Endodermal cell (in vitro differentiated cells): ENCODE measurements around the gene AQP5. TPM values are rescaled to one million over a fixed set of nuclear protein-coding genes. Genes with fewer than 3 reads are reported as not detected.

Experiments used
- DNase-seq: peaks from one replicate; pipeline ENCODE4 v3.0.0-alpha.2; 2017
- H3K27ac ChIP-seq: 2 replicates; pipeline ENCODE4 v1.5.1; 2013; ENCODE audit warnings: mild to moderate bottlenecking, low read depth, low read length, moderate library complexity
- H3K27me3 ChIP-seq: 2 replicates; pipeline ENCODE4 v1.6.1; 2013; ENCODE audit warnings: mild to moderate bottlenecking, low read length, moderate library complexity; ENCODE audit not compliant: insufficient read depth, control insufficient read depth, poor library complexity, severe bottlenecking
- H3K36me3 ChIP-seq: 2 replicates; pipeline ENCODE4 v1.7.0; 2013; ENCODE audit warnings: mild to moderate bottlenecking, low read length, moderate library complexity; ENCODE audit not compliant: control insufficient read depth, insufficient read depth
- H3K4me1 ChIP-seq: one replicate; pipeline ENCODE4 v1.7.0; 2013; ENCODE audit warnings: low read length; ENCODE audit not compliant: control insufficient read depth, insufficient read depth
- H3K4me3 ChIP-seq: 2 replicates; pipeline ENCODE4 v1.5.1; 2013; ENCODE audit warnings: mild to moderate bottlenecking, low read length, moderate library complexity
- H3K9ac ChIP-seq: 2 replicates; pipeline ENCODE4 v1.6.1; 2013; ENCODE audit warnings: mild to moderate bottlenecking, low read length, moderate library complexity; ENCODE audit not compliant: poor library complexity, severe bottlenecking; ENCODE audit errors: extremely low read depth
- H3K9me3 ChIP-seq: 2 replicates; pipeline ENCODE4 v1.6.1; 2013; ENCODE audit warnings: mild to moderate bottlenecking, low read length, moderate library complexity; ENCODE audit not compliant: control insufficient read depth
- H3K27ac Mint-ChIP-seq: 2 replicates; pipeline ENCODE4 v1.8.0; 2020; ENCODE audit warnings: mixed read lengths
- H3K27me3 Mint-ChIP-seq: 2 replicates; pipeline ENCODE4 v1.8.0; 2021; ENCODE audit warnings: mild to moderate bottlenecking, mixed read lengths; ENCODE audit not compliant: insufficient read depth
- H3K36me3 Mint-ChIP-seq: 2 replicates; pipeline ENCODE4 v1.8.0; 2020; ENCODE audit warnings: low read depth, mixed read lengths
- H3K4me1 Mint-ChIP-seq: 2 replicates; pipeline ENCODE4 v1.8.0; 2020; ENCODE audit warnings: mixed read lengths
- H3K4me3 Mint-ChIP-seq: 2 replicates; pipeline ENCODE4 v1.8.0; 2020; ENCODE audit warnings: mild to moderate bottlenecking, moderate library complexity, mixed read lengths
- H3K9me3 Mint-ChIP-seq: 2 replicates; pipeline ENCODE4 v1.8.0; 2020; ENCODE audit warnings: mild to moderate bottlenecking, mixed read lengths
- WGBS, 2 experiments: methylation state at CpG; one replicate each; pipeline versions ENCODE4 v1.1.5 to v1.1.7; 2013; ENCODE audit warnings: missing lambda C conversion rate in 2 of 2, mixed read lengths in 1 of 2; ENCODE audit not compliant: insufficient coverage in 1 of 2, insufficient read length in 1 of 2; 5-methylcytosine and 5-hydroxymethylcytosine counted together
- total RNA-seq, 2 donors: library from RNA; stranded (reverse); fragmentation: NEBNext Ultra II Directional in 1 of 2; extraction: Animal tissue kit (Norgen Biotek cat#: 25700) in 1 of 2; gene quantifications; 2 replicates in 1 of 2; 3 replicates in 1 of 2; pipeline ENCODE4 v1.2.1, GENCODE V29; 2021
- TF ChIP-seq, protein P1 (sequence below): fragments of 200-600 bp; sonication (generic); conservative IDR thresholded peaks from 2 replicates; pipeline ENCODE4 v1.5.0; 2021; ENCODE audit warnings: antibody characterized with exemption, mild to moderate bottlenecking

AQP5 gene
- total RNA-seq, 2 donors from 2014 or later, result 0.62 to 0.77 TPM

DNA sequence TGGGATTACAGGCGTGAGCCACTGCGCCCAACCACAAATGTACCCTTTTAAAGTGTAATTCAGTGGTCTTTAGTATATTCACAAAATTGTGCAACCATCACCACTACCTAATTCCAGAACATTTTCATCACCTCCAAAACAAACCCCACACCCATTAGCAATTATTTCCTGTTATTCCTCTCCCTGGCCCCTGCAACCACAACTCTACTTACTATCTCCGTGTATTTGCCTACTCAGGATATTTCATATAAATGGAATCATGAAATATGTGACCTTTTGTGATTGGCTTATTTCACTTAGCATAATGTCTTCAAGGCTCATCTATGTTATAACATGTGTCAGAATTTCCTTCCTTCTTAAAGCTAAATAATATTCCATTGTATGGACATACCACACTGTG is 27.2 kb upstream of the AQP5 start:
- H3K9me3 Mint-ChIP-seq, result no peaks in the 10 kb centered on the region
- H3K27ac ChIP-seq, result no peak overlapping the region
- H3K9ac ChIP-seq, result no peak overlapping the region
- TF ChIP-seq, protein P1, sequence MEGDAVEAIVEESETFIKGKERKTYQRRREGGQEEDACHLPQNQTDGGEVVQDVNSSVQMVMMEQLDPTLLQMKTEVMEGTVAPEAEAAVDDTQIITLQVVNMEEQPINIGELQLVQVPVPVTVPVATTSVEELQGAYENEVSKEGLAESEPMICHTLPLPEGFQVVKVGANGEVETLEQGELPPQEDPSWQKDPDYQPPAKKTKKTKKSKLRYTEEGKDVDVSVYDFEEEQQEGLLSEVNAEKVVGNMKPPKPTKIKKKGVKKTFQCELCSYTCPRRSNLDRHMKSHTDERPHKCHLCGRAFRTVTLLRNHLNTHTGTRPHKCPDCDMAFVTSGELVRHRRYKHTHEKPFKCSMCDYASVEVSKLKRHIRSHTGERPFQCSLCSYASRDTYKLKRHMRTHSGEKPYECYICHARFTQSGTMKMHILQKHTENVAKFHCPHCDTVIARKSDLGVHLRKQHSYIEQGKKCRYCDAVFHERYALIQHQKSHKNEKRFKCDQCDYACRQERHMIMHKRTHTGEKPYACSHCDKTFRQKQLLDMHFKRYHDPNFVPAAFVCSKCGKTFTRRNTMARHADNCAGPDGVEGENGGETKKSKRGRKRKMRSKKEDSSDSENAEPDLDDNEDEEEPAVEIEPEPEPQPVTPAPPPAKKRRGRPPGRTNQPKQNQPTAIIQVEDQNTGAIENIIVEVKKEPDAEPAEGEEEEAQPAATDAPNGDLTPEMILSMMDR, result no peak
- DNase-seq, result no peak
- no peak overlapping the region for H3K4me3 Mint-ChIP-seq
- WGBS, 2 experiments, result 80 to 92% methylated on average over 1 to 3 of the region's 3 CpGs
- no peaks in the 10 kb centered on the region for H3K4me1 Mint-ChIP-seq
- H3K36me3 ChIP-seq, result no peaks in the 10 kb centered on the region
- H3K27me3 ChIP-seq, result peaks cover 7% of the 10 kb centered on the region
- no peaks in the 10 kb centered on the region for H3K36me3 Mint-ChIP-seq
- H3K27ac Mint-ChIP-seq, result no peak overlapping the region
- H3K27me3 Mint-ChIP-seq, result peaks cover 6% of the 10 kb centered on the region
- peaks cover 3% of the 10 kb centered on the region for H3K4me1 ChIP-seq
- no peak overlapping the region for H3K4me3 ChIP-seq
- H3K9me3 ChIP-seq, result no peaks in the 10 kb centered on the region

DNA sequence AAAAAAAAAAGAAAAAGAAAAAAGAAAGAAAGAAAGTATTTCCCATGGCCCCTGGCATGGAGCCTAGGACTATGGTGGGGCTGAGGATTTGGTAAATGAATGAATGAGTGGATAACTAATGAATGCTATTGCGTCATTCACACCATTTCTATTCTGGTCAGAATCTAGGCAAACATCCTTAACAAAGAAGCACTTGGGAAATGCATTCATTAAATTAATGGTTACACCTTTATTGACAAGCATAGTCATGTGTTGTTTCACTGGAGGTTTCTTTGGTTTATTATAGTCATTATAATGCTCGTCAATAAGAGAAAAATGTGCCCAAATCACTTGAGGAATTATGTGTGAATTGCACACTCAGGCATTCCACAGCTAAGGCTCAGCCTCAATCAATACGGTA is 24.7 kb upstream of the AQP5 start:
- 83 to 98% methylated on average over 2 to 3 of the region's 3 CpGs for WGBS, 2 experiments
- H3K4me1 Mint-ChIP-seq, result no peaks in the 10 kb centered on the region
- H3K9me3 ChIP-seq, result no peaks in the 10 kb centered on the region
- no peak overlapping the region for H3K27ac Mint-ChIP-seq
- DNase-seq, result no peak
- H3K4me3 ChIP-seq, result no peak overlapping the region
- H3K36me3 Mint-ChIP-seq, result no peaks in the 10 kb centered on the region
- no peaks in the 10 kb centered on the region for H3K36me3 ChIP-seq
- H3K27me3 Mint-ChIP-seq, result peaks cover 17% of the 10 kb centered on the region
- H3K27me3 ChIP-seq, result no peaks in the 10 kb centered on the region
- peaks cover 6% of the 10 kb centered on the region for H3K4me1 ChIP-seq
- H3K9ac ChIP-seq, result no peak overlapping the region
- TF ChIP-seq, protein P1, result no peak
- no peak overlapping the region for H3K27ac ChIP-seq
- no peak overlapping the region for H3K4me3 Mint-ChIP-seq
- H3K9me3 Mint-ChIP-seq, result no peaks in the 10 kb centered on the region

DNA sequence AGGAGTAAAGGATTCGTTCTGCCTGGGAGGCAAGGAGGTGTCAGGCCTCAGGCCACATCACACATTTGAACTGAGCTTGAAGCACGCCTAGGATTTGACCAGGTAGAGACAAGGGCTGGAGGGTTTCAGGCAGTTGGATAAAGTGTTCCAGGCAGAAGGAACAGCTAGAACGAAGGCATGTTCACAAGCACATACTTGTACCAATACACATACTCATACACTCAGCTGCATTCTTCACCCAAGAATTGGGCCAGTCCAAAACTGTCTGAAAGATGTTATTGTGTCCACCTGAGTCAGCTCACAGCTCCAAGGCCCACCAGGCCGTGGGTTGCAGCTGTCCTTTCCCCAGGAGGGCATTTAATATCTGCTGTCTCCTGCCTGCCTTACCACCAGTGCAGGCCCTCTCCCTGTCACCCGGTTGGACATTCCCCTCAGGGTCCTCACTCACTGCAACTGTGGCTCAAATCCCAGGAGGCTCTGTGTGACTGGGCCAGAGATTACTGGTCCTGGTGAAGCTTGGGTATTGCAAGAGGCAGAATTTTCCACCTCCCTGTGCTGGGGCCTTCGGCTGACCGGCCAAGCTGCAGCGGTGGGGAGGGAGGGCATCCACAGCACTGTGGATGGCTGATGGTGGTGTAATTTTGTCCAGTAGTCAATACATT is 23.9 kb upstream of the AQP5 start:
- no peak overlapping the region for H3K4me3 Mint-ChIP-seq
- 82 to 100% methylated on average over 5 to 8 of the region's 8 CpGs for WGBS, 2 experiments
- Histone ChIP-seq H3K9me3 (no peaks in the 10 kb centered on the region), H3K27ac (no peak overlapping the region), H3K4me3 (no peak overlapping the region), H3K4me1 (peaks cover 6% of the 10 kb centered on the region), H3K9ac (no peak overlapping the region), H3K27me3 (peaks cover 1% of the 10 kb centered on the region), H3K36me3 (no peaks in the 10 kb centered on the region)
- H3K9me3 Mint-ChIP-seq, result no peaks in the 10 kb centered on the region
- TF ChIP-seq, protein P1, result no peak
- H3K4me1 Mint-ChIP-seq, result peaks cover 4% of the 10 kb centered on the region
- H3K27ac Mint-ChIP-seq, result no peak overlapping the region
- DNase-seq, result no peak
- no peaks in the 10 kb centered on the region for H3K36me3 Mint-ChIP-seq
- peaks cover 23% of the 10 kb centered on the region for H3K27me3 Mint-ChIP-seq
